ENCODE results near the gene PLK3.

DNA sequence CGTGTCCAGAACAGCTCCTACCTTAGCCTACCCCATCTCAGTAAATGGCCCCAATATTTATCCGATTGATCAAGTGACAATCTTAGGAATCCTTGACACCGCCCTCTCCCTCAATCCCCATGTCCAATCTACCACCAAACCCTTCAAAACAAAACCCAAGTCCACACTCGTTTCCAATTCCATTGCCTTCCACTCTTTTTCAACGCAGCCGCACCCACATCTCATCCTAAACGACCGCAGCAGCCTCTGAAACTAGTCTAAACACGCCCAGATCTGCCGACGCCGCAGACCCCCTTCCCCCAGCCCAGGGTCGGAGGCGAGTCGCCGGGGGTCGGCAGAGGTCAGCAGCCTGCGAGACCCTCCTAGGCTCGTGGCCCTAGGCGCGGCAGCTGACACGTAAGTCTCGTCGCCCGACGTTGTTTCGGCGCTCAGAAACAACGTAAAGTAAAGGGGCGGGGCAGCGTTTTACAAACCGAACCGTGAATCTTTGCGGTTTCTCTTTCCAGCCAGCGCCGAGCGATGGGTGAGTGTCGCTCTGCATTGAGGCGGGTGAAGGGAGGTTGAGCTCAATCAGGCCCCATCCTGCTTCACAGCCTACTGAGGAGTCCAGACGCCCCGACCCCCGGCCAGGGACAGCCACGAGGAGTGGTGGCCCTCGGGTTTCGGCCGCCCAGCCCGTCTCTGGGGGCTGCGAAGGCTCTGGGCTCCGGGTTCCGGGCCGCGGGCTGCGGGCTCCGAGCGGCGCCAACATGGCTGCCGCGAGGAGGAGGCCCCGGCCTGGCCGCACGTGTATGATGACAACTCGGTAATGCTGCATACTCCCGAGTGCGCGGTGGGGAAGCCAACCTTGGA, 24.9 kb upstream of the PLK3 start, which contains the start of gene RPS8:
- TF ChIP-seq GATA2 (IDR thresholded peaks at IDR 0.05; ENCODE audit: low read depth, low read length) (no peak), GATA3 (IDR thresholded peaks at IDR 0.05; ENCODE audit: low read depth, low read length) (no peak)
